Small intestine (tissue), 7 donors: ENCODE results near the gene AGAP5. TPM values are rescaled to one million over a fixed set of nuclear protein-coding genes. Genes with fewer than 3 reads are reported as not detected.

Source experiments
- DNase-seq, 2 donors: peaks; one replicate each; pipeline versions ENCODE4 v3.0.0 to v3.0.0-alpha.2; 2013
- FAIRE-seq: peaks from 2 replicates; lab custom pipeline; 2012; peaks lifted over from hg19 to GRCh38; lab: Jason Lieb, UNC
- H3K27ac ChIP-seq, 3 donors: one replicate each; pipeline ENCODE4 v1.5.1; 2013; ENCODE audit warnings: low read length in 2 of 3, mild to moderate bottlenecking in 2 of 3, control low read depth in 1 of 3, inconsistent platforms in 1 of 3, low read depth in 1 of 3, moderate library complexity in 1 of 3
- H3K27me3 ChIP-seq, 3 donors: one replicate each; pipeline ENCODE4 v1.6.1; 2013; ENCODE audit warnings: low read length in 3 of 3, inconsistent platforms in 1 of 3; ENCODE audit not compliant: control insufficient read depth in 3 of 3, insufficient read depth in 3 of 3
- H3K36me3 ChIP-seq, 3 donors: one replicate each; pipeline ENCODE4 v1.6.1; 2013; ENCODE audit warnings: low read length in 3 of 3, inconsistent platforms in 1 of 3, low read depth in 1 of 3, mild to moderate bottlenecking in 1 of 3, moderate library complexity in 1 of 3; ENCODE audit not compliant: control insufficient read depth in 3 of 3, insufficient read depth in 2 of 3
- H3K4me1 ChIP-seq, 3 donors: one replicate each; pipeline ENCODE4 v1.6.1; 2013; ENCODE audit warnings: low read length in 2 of 3, inconsistent platforms in 1 of 3, low read depth in 1 of 3, mild to moderate bottlenecking in 1 of 3, moderate library complexity in 1 of 3; ENCODE audit not compliant: control insufficient read depth in 3 of 3, insufficient read depth in 2 of 3
- H3K4me3 ChIP-seq, 3 donors: one replicate each; pipeline ENCODE4 v1.5.1; 2013; ENCODE audit warnings: low read length in 3 of 3, control low read depth in 1 of 3, inconsistent platforms in 1 of 3, low read depth in 1 of 3, mild to moderate bottlenecking in 1 of 3, moderate library complexity in 1 of 3
- H3K9me3 ChIP-seq, 2 donors: one replicate each; pipeline ENCODE4 v1.6.1; 2013; ENCODE audit warnings: low read depth in 1 of 2, low read length in 1 of 2; ENCODE audit not compliant: control insufficient read depth in 2 of 2, insufficient read depth in 1 of 2
- WGBS, 3 donors: extraction: QIAGEN DNeasy Blood & Tissue Kit; methylation state at CpG; one replicate each; pipeline ENCODE4 v1.1.7; 2013; 5-methylcytosine and 5-hydroxymethylcytosine counted together
- polyA plus RNA-seq, 4 donors: library from polyadenylated mRNA; stranded (reverse) in 3 of 4; unstranded in 1 of 4; fragments of 200-250 nt in 3 of 4; fragments of 120-200 nt in 1 of 4; gene quantifications; one replicate each; pipeline versions ENCODE4 v1.2.1 to v1.2.3, GENCODE V29; 2013
- donor health status: healthy with polysubstance abuse.
- donor health status: control.
- donor health status: control.
- donor health status: Bipolar disorder and iron deficiency.
- donor health status: healthy.

Gene AGAP5
- polyA plus RNA-seq, 4 donors, result 4.3 to 15.8 (median 10.3) TPM

DNA sequence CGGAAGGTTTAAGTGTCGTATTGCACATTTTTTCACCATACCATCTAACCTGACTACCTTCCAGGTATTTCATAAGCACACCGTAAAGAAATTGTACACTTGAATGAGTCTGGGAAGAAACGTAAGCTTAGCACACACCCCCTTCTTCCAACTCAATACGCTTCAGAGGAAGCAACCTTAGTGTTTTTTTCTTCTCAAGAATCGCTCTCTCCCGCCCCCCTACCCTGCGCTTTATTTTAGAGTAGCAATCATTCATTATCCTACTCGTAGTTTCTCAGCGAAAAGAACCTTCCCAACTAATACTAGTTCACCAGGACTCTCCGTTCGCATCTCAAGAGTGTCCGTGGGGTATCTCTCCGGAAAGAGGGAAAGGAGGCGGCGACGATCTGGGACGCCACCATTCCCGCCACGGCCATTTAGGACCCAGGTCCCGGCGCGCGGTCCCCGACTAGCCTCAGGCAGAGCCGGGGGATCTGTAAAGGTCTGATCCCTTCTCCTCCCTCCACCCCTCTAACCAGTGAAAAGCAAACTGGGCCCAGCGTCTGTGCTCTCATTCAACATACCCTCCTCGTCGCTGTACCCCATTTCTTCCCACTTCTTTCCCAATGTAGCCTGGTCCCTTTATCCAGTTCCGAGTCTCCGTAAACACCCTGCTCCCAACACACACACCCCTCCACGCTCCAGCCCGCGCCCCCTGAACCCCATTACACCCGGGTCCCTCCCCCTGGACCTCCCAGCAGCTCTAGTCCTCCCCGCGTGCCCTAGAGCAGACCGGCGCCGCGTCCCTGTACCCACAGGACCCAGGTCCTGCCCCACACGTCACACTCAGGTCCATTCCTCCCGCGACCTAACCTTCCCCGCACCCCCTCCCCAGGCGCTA lies 72.7 kb downstream of the AGAP5 start:
- Histone ChIP-seq H3K36me3 (no peaks in the 10 kb centered on the region), H3K4me3 (peak overlapping the region; percentile 58 to 97 (median 71)), H3K9me3 (no peaks in the 10 kb centered on the region), H3K27me3 (no peaks in the 10 kb centered on the region), H3K27ac (peak overlapping the region in 2 of 3 donors; percentile 71 to 96), H3K4me1 (peaks cover 0 to 7% (median 3%) of the 10 kb centered on the region in 3 donors)
- 1% methylated on average over 45 to 46 of the region's 46 CpGs for WGBS, 3 donors
- FAIRE-seq, result no peak
- DNase-seq, result peak; percentile 21 to 74

Other genes with a start within 250 kb of the AGAP5 start
- gene PPP3CB, start 202.1 kb downstream of the AGAP5 start, polyA plus RNA-seq, result 10 to 100 TPM; 21.3 to 43.7 (median 24.9) TPM
- 10 to 100 TPM in 1 of 4 donors, 1 to 10 TPM in 3; 2.4 to 44.8 (median 9.3) TPM for gene USP54, start 106.8 kb downstream of the AGAP5 start, polyA plus RNA-seq
- 1 to 10 TPM in 1 of 4 donors, under 1 TPM in 3; 0.37 to 2.0 (median 0.49) TPM for gene MYOZ1, start 56.6 kb downstream of the AGAP5 start, polyA plus RNA-seq
- 1 to 10 TPM in 1 of 4 donors, under 1 TPM in 2, not detected in 1; 0.04 to 1.6 (median 0.59) TPM for gene SYNPO2L, start 42.1 kb downstream of the AGAP5 start, polyA plus RNA-seq
- 10 to 100 TPM; 35.3 to 64.3 (median 38.6) TPM for gene SEC24C, start 46.3 kb upstream of the AGAP5 start, polyA plus RNA-seq
- 10 to 100 TPM; 53.4 to 87.0 (median 79.4) TPM for gene CHCHD1, start 83.9 kb upstream of the AGAP5 start, polyA plus RNA-seq
- gene ZSWIM8, start 87.5 kb upstream of the AGAP5 start, polyA plus RNA-seq, result 100 to 1,000 TPM in 3 of 4 donors, 10 to 100 TPM in 1; 44.5 to 465 (median 170) TPM
- 10 to 100 TPM in 2 of 4 donors, 1 to 10 TPM in 2; 2.2 to 20.3 (median 8.9) TPM for gene NDST2, start 113.5 kb upstream of the AGAP5 start, polyA plus RNA-seq
- gene CAMK2G, start 176.4 kb upstream of the AGAP5 start, polyA plus RNA-seq, result 10 to 100 TPM; 33.1 to 74.9 (median 46.8) TPM
- 10 to 100 TPM in 2 of 4 donors, 1 to 10 TPM in 2; 1.3 to 21.5 (median 6.4) TPM for gene PLAU, start 213.0 kb upstream of the AGAP5 start, polyA plus RNA-seq